SK-N-SH treated with all-trans-retinoic acid at 6 μM for 48 hours (cell line): ENCODE data around the gene NFYB.

Source experiments
- ARNTL ChIP-seq: fragments of 450-650 bp; formaldehyde crosslinking; IDR thresholded peaks from 2 replicates; pipeline ENCODE4 v1.5.0; 2020; ENCODE audit warnings: low read depth, mild to moderate bottlenecking, moderate library complexity, borderline replicate concordance
- BACH2 ChIP-seq: fragments of 250-450 bp; sonication (Bioruptor Pico); IDR thresholded peaks from 2 replicates; pipeline ENCODE4 v1.9.0; 2021; ENCODE audit warnings: mild to moderate bottlenecking, borderline replicate concordance
- CSDC2 ChIP-seq: fragments of 250-450 bp; sonication (Bioruptor Pico); IDR thresholded peaks from 2 replicates; pipeline ENCODE4 v1.5.0; 2020; ENCODE audit warnings: mild to moderate bottlenecking, moderate library complexity
- GLIS3 ChIP-seq: fragments of 250-450 bp; sonication (Bioruptor Pico); IDR thresholded peaks from 2 replicates; pipeline ENCODE4 v1.5.0; 2020; ENCODE audit warnings: mild to moderate bottlenecking, moderate library complexity
- PPARA ChIP-seq: fragments of 250-450 bp; sonication (Bioruptor Pico); IDR thresholded peaks from 2 replicates; pipeline ENCODE4 v1.5.0; 2020; ENCODE audit warnings: mild to moderate bottlenecking, borderline replicate concordance
- RARB ChIP-seq: fragments of 250-450 bp; sonication (Bioruptor Pico); IDR thresholded peaks from 2 replicates; pipeline ENCODE4 v1.8.0; 2021; ENCODE audit warnings: mild to moderate bottlenecking, moderate library complexity
- ZC3H10 ChIP-seq: fragments of 250-450 bp; sonication (Bioruptor Pico); IDR thresholded peaks from 2 replicates; pipeline ENCODE4 v1.5.1; 2021; ENCODE audit warnings: mild to moderate bottlenecking, moderate library complexity
- ZFP3 ChIP-seq: fragments of 250-450 bp; sonication (Bioruptor Pico); IDR thresholded peaks from 2 replicates; pipeline ENCODE4 v1.5.0; 2020; ENCODE audit warnings: mild to moderate bottlenecking, moderate library complexity
- ZFP30 ChIP-seq: fragments of 450-650 bp; formaldehyde crosslinking; IDR thresholded peaks from 2 replicates; pipeline ENCODE4 v1.5.0; 2022; ENCODE audit warnings: mild to moderate bottlenecking, moderate library complexity
- ZNF565 ChIP-seq: fragments of 450-650 bp; formaldehyde crosslinking; conservative IDR thresholded peaks from 2 replicates; pipeline ENCODE4 v1.5.0; 2020; ENCODE audit warnings: low read depth, mild to moderate bottlenecking, moderate library complexity
- ZNF8 ChIP-seq: fragments of 450-650 bp; formaldehyde crosslinking; IDR thresholded peaks from 2 replicates; pipeline ENCODE4 v1.5.0; 2020; ENCODE audit warnings: mild to moderate bottlenecking, moderate library complexity
- TF ChIP-seq, protein P1 (sequence below): fragments of 250-450 bp; sonication (Bioruptor Pico); IDR thresholded peaks from 2 replicates; pipeline ENCODE4 v1.8.0; 2021; ENCODE audit warnings: low read depth, mild to moderate bottlenecking, moderate library complexity, borderline replicate concordance
- TF ChIP-seq, protein P2 (sequence below): fragments of 250-450 bp; sonication (Bioruptor Pico); IDR thresholded peaks from 2 replicates; pipeline ENCODE4 v1.8.0; 2020; ENCODE audit warnings: mild to moderate bottlenecking, moderate library complexity, borderline replicate concordance

DNA sequence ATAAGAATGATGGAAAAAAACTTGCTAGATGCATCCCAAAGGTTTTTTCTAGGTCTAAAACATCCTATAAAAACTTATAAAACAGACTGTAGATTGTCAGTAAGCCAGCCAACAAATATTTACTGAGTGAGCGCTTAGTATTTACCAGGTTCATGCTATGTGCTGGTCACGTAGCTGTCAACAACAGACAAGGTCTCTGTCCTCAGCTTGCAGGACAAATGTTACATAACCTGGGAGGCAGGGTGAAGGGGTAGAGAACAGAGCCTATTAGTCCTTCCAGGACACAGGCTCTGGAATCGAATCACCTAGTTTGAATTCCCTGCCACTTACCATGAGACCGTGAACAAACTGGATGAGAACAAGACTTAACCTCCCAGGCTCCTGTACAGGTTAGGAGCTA, 6.4 kb downstream of the NFYB start:
- TF ChIP-seq RARB (CRISPR knock-in tag) (no peak), ZNF565 (CRISPR knock-in tag) (no peak), PPARA (no peak), GLIS3 (no peak), BACH2 (no peak), ZC3H10 (no peak), ARNTL (CRISPR knock-in tag) (no peak), ZFP30 (no peak), CSDC2 (CRISPR knock-in tag) (no peak), ZNF8 (CRISPR knock-in tag) (no peak), ZFP3 (CRISPR knock-in tag) (no peak)
- TF ChIP-seq, protein P1, sequence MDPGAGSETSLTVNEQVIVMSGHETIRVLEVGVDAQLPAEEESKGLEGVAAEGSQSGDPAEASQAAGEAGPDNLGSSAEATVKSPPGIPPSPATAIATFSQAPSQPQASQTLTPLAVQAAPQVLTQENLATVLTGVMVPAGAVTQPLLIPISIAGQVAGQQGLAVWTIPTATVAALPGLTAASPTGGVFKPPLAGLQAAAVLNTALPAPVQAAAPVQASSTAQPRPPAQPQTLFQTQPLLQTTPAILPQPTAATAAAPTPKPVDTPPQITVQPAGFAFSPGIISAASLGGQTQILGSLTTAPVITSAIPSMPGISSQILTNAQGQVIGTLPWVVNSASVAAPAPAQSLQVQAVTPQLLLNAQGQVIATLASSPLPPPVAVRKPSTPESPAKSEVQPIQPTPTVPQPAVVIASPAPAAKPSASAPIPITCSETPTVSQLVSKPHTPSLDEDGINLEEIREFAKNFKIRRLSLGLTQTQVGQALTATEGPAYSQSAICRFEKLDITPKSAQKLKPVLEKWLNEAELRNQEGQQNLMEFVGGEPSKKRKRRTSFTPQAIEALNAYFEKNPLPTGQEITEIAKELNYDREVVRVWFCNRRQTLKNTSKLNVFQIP (CRISPR knock-in tag), result no peak
- TF ChIP-seq, protein P2, sequence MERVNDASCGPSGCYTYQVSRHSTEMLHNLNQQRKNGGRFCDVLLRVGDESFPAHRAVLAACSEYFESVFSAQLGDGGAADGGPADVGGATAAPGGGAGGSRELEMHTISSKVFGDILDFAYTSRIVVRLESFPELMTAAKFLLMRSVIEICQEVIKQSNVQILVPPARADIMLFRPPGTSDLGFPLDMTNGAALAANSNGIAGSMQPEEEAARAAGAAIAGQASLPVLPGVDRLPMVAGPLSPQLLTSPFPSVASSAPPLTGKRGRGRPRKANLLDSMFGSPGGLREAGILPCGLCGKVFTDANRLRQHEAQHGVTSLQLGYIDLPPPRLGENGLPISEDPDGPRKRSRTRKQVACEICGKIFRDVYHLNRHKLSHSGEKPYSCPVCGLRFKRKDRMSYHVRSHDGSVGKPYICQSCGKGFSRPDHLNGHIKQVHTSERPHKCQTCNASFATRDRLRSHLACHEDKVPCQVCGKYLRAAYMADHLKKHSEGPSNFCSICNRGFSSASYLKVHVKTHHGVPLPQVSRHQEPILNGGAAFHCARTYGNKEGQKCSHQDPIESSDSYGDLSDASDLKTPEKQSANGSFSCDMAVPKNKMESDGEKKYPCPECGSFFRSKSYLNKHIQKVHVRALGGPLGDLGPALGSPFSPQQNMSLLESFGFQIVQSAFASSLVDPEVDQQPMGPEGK (CRISPR knock-in tag), result no peak
